Measurements from ENCODE around the gene SLC38A4.

DNA sequence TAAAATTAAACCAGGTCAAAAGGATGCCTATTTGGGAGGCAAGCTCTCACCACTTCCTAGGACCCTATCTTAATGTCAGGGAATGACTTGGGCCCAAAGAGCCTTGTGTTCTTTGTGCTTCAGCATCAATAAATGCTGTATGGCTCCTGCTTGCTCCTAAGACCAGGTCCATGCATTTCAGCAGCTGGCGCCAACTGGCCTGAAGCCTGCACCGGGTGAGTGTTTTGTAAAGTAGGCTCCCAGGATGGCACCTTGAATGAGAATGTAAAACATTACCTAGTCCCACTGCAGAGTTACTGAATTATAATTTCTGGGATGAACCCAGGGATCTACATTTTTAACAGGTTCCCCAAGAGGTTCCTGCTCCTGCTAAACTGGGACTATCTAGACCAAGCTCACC, 16.1 kb upstream of the SLC38A4 start:
- TF ChIP-seq EZH2phosphoT487 (IDR thresholded peaks at IDR 0.05; ENCODE audit: insufficient read depth, low read depth) = no peak
- TF ChIP-seq EZH2 (IDR thresholded peaks at IDR 0.05; ENCODE audit: insufficient read depth, poor library complexity, severe bottlenecking) = no peak

Measured in GM23248 (cell line).